NCI-H82 treated with DMSO at 0.1 percent for 48 hours (cell line): ENCODE results near the gene RAB31.
A peak's percentile ranks its signal among the peaks of the same experiment; 100 is the strongest.

Experiments
- DNase-seq: peaks from one replicate; lab custom pipeline; 2025; ENCODE audit not compliant: unreplicated experiment; lab: John Stamatoyannopoulos, UW

RAB31 gene

GRCh38 chr18:9831723-9832199, 123.7 kb downstream of the RAB31 start:
- DNase-seq = no peak

GRCh38 chr18:9832871-9833270, 124.8 kb downstream of the RAB31 start:
- DNase-seq = no peak

- peak; percentile 90 for DNase-seq
Measured at GRCh38 chr18:9834551-9834950, 126.5 kb downstream of the RAB31 start.

- peak; percentile 88 for DNase-seq
Measured at GRCh38 chr18:9835113-9835755, 127.1 kb downstream of the RAB31 start.

- DNase-seq = no peak
Measured at GRCh38 chr18:9835825-9836224, 127.7 kb downstream of the RAB31 start.

- no peak for DNase-seq
Measured at GRCh38 chr18:9838144-9838877, 130.2 kb downstream of the RAB31 start.

GRCh38 chr18:9839211-9839610, 131.1 kb downstream of the RAB31 start:
- DNase-seq = no peak

GRCh38 chr18:9839853-9840252, 131.8 kb downstream of the RAB31 start:
- DNase-seq = no peak

- DNase-seq = no peak
Measured at GRCh38 chr18:9841752-9842151, 133.7 kb downstream of the RAB31 start.

GRCh38 chr18:9842448-9842847, 134.3 kb downstream of the RAB31 start:
- DNase-seq = no peak

GRCh38 chr18:9845256-9845655, 137.2 kb downstream of the RAB31 start:
- DNase-seq = no peak

GRCh38 chr18:9846162-9846925, 138.2 kb downstream of the RAB31 start:
- DNase-seq = no peak

GRCh38 chr18:9848170-9848879, 140.2 kb downstream of the RAB31 start:
- DNase-seq = peak; percentile 39

- no peak for DNase-seq
Measured at GRCh38 chr18:9849407-9850283, 141.5 kb downstream of the RAB31 start.

GRCh38 chr18:9850309-9850708, 142.2 kb downstream of the RAB31 start:
- no peak for DNase-seq

GRCh38 chr18:9851511-9851910, 143.4 kb downstream of the RAB31 start:
- no peak for DNase-seq

- DNase-seq = no peak
Measured at GRCh38 chr18:9852266-9853081, 144.4 kb downstream of the RAB31 start.

- DNase-seq = no peak
Measured at GRCh38 chr18:9854801-9855676, 146.9 kb downstream of the RAB31 start.
